ENCODE results near the gene TMOD1.

GRCh38 chr9:97601228-97601898, 99.9 kb downstream of the TMOD1 start:
- TF ChIP-seq POLR2AphosphoS5 (IDR thresholded peaks at IDR 0.05; ENCODE audit: low read depth, low read length) (no peak), SRF (IDR thresholded peaks at IDR 0.05; ENCODE audit: low read depth, low read length) (no peak), NPAS2 (CRISPR knock-in tag; IDR thresholded peaks at IDR 0.05; ENCODE audit: borderline replicate concordance) (no peak), KMT2A (CRISPR knock-in tag; IDR thresholded peaks at IDR 0.05) (no peak), MAFK (conservative IDR thresholded peaks at IDR 0.05 in 1 of 2, IDR thresholded peaks at IDR 0.05 in 1 of 2; ENCODE audit: low read length in 2 of 2) (no peak), EZH2 (conservative IDR thresholded peaks at IDR 0.05; ENCODE audit: low read depth, low read length) (no peak), JUND (CRISPR knock-in tag; IDR thresholded peaks at IDR 0.05) (no peak), CTCF (CRISPR knock-in tag; IDR thresholded peaks at IDR 0.05) (no peak), BCL3 (CRISPR knock-in tag; IDR thresholded peaks at IDR 0.05) (no peak), MYC (CRISPR knock-in tag; IDR thresholded peaks at IDR 0.05; ENCODE audit: borderline replicate concordance) (no peak), EP300 (IDR thresholded peaks at IDR 0.05; ENCODE audit: low read depth in 2 of 2, low read length in 2 of 2) (no peak), EP300 (CRISPR knock-in tag; IDR thresholded peaks at IDR 0.05; ENCODE audit: borderline replicate concordance) (no peak)
- TF ChIP-seq, protein P1, sequence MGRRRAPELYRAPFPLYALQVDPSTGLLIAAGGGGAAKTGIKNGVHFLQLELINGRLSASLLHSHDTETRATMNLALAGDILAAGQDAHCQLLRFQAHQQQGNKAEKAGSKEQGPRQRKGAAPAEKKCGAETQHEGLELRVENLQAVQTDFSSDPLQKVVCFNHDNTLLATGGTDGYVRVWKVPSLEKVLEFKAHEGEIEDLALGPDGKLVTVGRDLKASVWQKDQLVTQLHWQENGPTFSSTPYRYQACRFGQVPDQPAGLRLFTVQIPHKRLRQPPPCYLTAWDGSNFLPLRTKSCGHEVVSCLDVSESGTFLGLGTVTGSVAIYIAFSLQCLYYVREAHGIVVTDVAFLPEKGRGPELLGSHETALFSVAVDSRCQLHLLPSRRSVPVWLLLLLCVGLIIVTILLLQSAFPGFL (CRISPR knock-in tag; IDR thresholded peaks at IDR 0.05) = no peak
- TF ChIP-seq, protein P2, sequence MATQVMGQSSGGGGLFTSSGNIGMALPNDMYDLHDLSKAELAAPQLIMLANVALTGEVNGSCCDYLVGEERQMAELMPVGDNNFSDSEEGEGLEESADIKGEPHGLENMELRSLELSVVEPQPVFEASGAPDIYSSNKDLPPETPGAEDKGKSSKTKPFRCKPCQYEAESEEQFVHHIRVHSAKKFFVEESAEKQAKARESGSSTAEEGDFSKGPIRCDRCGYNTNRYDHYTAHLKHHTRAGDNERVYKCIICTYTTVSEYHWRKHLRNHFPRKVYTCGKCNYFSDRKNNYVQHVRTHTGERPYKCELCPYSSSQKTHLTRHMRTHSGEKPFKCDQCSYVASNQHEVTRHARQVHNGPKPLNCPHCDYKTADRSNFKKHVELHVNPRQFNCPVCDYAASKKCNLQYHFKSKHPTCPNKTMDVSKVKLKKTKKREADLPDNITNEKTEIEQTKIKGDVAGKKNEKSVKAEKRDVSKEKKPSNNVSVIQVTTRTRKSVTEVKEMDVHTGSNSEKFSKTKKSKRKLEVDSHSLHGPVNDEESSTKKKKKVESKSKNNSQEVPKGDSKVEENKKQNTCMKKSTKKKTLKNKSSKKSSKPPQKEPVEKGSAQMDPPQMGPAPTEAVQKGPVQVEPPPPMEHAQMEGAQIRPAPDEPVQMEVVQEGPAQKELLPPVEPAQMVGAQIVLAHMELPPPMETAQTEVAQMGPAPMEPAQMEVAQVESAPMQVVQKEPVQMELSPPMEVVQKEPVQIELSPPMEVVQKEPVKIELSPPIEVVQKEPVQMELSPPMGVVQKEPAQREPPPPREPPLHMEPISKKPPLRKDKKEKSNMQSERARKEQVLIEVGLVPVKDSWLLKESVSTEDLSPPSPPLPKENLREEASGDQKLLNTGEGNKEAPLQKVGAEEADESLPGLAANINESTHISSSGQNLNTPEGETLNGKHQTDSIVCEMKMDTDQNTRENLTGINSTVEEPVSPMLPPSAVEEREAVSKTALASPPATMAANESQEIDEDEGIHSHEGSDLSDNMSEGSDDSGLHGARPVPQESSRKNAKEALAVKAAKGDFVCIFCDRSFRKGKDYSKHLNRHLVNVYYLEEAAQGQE (IDR thresholded peaks at IDR 0.05; ENCODE audit: borderline replicate concordance in 1 of 2, low read depth in 1 of 2, low read length in 2 of 2) = no peak
